ENCODE data around the gene LSM11.

DNA sequence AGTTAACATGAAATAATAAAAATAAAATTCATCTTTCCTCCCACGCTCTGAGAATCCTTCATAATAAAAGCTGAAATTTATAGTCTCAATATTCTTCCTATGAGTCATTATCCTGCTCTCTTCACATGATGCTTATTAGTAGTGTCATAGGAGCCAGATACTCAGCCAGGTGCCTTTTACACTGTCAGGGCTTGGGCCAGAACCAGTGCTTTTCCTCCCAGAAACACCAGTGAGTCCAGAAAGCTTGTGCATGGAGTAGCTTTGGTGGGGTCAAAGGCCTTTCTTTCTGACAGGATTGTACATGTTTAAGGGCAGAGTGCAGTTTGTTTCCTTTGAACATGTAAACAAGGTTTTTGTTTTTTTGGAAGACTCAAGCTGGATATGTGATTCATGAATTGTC lies 6.8 kb downstream of the LSM11 start:
- TF ChIP-seq CTCF (IDR thresholded peaks at IDR 0.05) (no peak), POLR2A (IDR thresholded peaks at IDR 0.05) (no peak)
